Vagina (tissue), 2 donors: Measurements from ENCODE around the gene PARP6. TPM values are rescaled to one million over a fixed set of nuclear protein-coding genes. Genes with fewer than 3 reads are reported as not detected.

ENCODE experiments used
- DNase-seq, 2 donors: peaks; one replicate each; pipeline ENCODE4 v3.0.0-alpha.2; 2017; ENCODE audit errors: extremely low spot score in 2 of 2
- H3K27ac ChIP-seq: fragments of 200-600 bp; sonication (generic); one replicate; pipeline ENCODE4 v1.5.1; 2019
- H3K27me3 ChIP-seq: fragments of 200-600 bp; sonication (generic); one replicate; pipeline ENCODE4 v1.5.1; 2019
- H3K36me3 ChIP-seq, 2 donors: fragments of 200-600 bp; sonication (generic); one replicate each; pipeline ENCODE4 v1.5.1; 2017 to 2019
- H3K4me1 ChIP-seq: fragments of 200-600 bp; sonication (generic); one replicate; pipeline ENCODE4 v1.5.1; 2019
- H3K4me3 ChIP-seq, 2 donors: fragments of 200-600 bp; sonication (generic); 1 replicate in 1 of 2; 2 replicates in 1 of 2; pipeline ENCODE4 v1.5.1; 2016 to 2019
- H3K9me3 ChIP-seq: fragments of 200-600 bp; sonication (generic); one replicate; pipeline ENCODE4 v1.5.1; 2019
- CTCF ChIP-seq, 3 experiments: fragments of 450-650 bp in 2 of 3; fragments of 200-600 bp in 1 of 3; sonication (generic) in 1 of 3; IDR thresholded peaks; one replicate each; pipeline ENCODE4 v1.5.1; 2017 to 2019; ENCODE audit warnings: antibody characterized with exemption in 3 of 3, mild to moderate bottlenecking in 2 of 3, moderate library complexity in 2 of 3
- POLR2A ChIP-seq, 2 donors: fragments of 450-650 bp; IDR thresholded peaks; one replicate each; pipeline ENCODE4 v1.6.1; 2017; ENCODE audit warnings: antibody characterized with exemption in 2 of 2, mild to moderate bottlenecking in 2 of 2, moderate library complexity in 2 of 2
- POLR2AphosphoS5 ChIP-seq, 2 donors: sonication (generic); formaldehyde crosslinking; IDR thresholded peaks; one replicate each; pipeline ENCODE4 v1.9.0; 2017; ENCODE audit warnings: antibody characterized with exemption in 2 of 2, mild to moderate bottlenecking in 2 of 2, low read depth in 1 of 2; ENCODE audit not compliant: insufficient read depth in 1 of 2
- intact Hi-C: fragments of 100-400 bp; cut with DNase I; formaldehyde crosslinking; loops from one replicate; pipeline ENCODE4 v1.15.1; 2023
- total RNA-seq: library from RNA; depleted of rRNA; stranded (reverse); fragments of >200 nt; gene quantifications from one replicate; pipeline ENCODE4 v1.2.3, GENCODE V29; 2016

PARP6 gene
- total RNA-seq, 1 donor from 2014 or later: 62.6 TPM

GRCh38 chr15:72306211-72306785, 33.9 kb upstream of the PARP6 start:
- no peaks in the 10 kb centered on the region for H3K4me1 ChIP-seq
- TF ChIP-seq POLR2A (IDR thresholded peaks at IDR 0.05) (no peak), POLR2AphosphoS5 (IDR thresholded peaks at IDR 0.05; ENCODE audit: insufficient read depth in 1 of 2, low read depth in 1 of 2) (no peak)
- H3K36me3 ChIP-seq: no peaks in the 10 kb centered on the region
- H3K4me3 ChIP-seq: no peak overlapping the region
- H3K27ac ChIP-seq: no peak overlapping the region
- intact Hi-C loops: no loop called here
- no peak for DNase-seq
- H3K9me3 ChIP-seq: no peaks in the 10 kb centered on the region
- H3K27me3 ChIP-seq: no peaks in the 10 kb centered on the region

GRCh38 chr15:72304596-72304995, 32.2 kb upstream of the PARP6 start:
- TF ChIP-seq POLR2AphosphoS5 (IDR thresholded peaks at IDR 0.05; ENCODE audit: insufficient read depth in 1 of 2, low read depth in 1 of 2): no peak
- no peak for TF ChIP-seq POLR2A (IDR thresholded peaks at IDR 0.05)
- no peak for TF ChIP-seq CTCF (IDR thresholded peaks at IDR 0.05)
- H3K9me3 ChIP-seq: no peaks in the 10 kb centered on the region
- no peak overlapping the region for H3K27ac ChIP-seq
- H3K4me3 ChIP-seq: no peak overlapping the region
- intact Hi-C loops: no loop called here
- no peak for DNase-seq
- no peaks in the 10 kb centered on the region for H3K4me1 ChIP-seq
- H3K27me3 ChIP-seq: no peaks in the 10 kb centered on the region
- H3K36me3 ChIP-seq: no peaks in the 10 kb centered on the region

- H3K4me1 ChIP-seq: no peaks in the 10 kb centered on the region
- no peak for TF ChIP-seq POLR2AphosphoS5 (IDR thresholded peaks at IDR 0.05; ENCODE audit: insufficient read depth in 1 of 2, low read depth in 1 of 2)
- no peak for TF ChIP-seq POLR2A (IDR thresholded peaks at IDR 0.05)
- no peak for TF ChIP-seq CTCF (IDR thresholded peaks at IDR 0.05)
- intact Hi-C loops: no loop called here
- H3K27ac ChIP-seq: no peak overlapping the region
- DNase-seq: no peak
- H3K9me3 ChIP-seq: no peaks in the 10 kb centered on the region
- H3K36me3 ChIP-seq: no peaks in the 10 kb centered on the region
- H3K4me3 ChIP-seq: no peak overlapping the region
- no peaks in the 10 kb centered on the region for H3K27me3 ChIP-seq
These were observed 30.6 kb upstream of the PARP6 start for GRCh38 chr15:72302955-72303354.

GRCh38 chr15:72289597-72290325, 17.4 kb upstream of the PARP6 start:
- H3K9me3 ChIP-seq: no peaks in the 10 kb centered on the region
- H3K27ac ChIP-seq: no peak overlapping the region
- intact Hi-C loops: no loop called here
- H3K27me3 ChIP-seq: no peaks in the 10 kb centered on the region
- H3K36me3 ChIP-seq: no peaks in the 10 kb centered on the region
- no peaks in the 10 kb centered on the region for H3K4me1 ChIP-seq
- no peak for DNase-seq
- TF ChIP-seq POLR2A (IDR thresholded peaks at IDR 0.05) (no peak), CTCF (IDR thresholded peaks at IDR 0.05) (no peak), POLR2AphosphoS5 (IDR thresholded peaks at IDR 0.05; ENCODE audit: insufficient read depth in 1 of 2, low read depth in 1 of 2) (no peak)
- no peak overlapping the region for H3K4me3 ChIP-seq

GRCh38 chr15:72288796-72289596, 16.6 kb upstream of the PARP6 start:
- Histone ChIP-seq H3K4me3 (no peak overlapping the region), H3K36me3 (no peaks in the 10 kb centered on the region), H3K9me3 (no peaks in the 10 kb centered on the region), H3K27me3 (no peaks in the 10 kb centered on the region), H3K27ac (no peak overlapping the region), H3K4me1 (no peaks in the 10 kb centered on the region)
- no peak for DNase-seq
- TF ChIP-seq POLR2AphosphoS5 (IDR thresholded peaks at IDR 0.05; ENCODE audit: insufficient read depth in 1 of 2, low read depth in 1 of 2) (no peak), CTCF (IDR thresholded peaks at IDR 0.05) (no peak), POLR2A (IDR thresholded peaks at IDR 0.05) (no peak)
- intact Hi-C loops: no loop called here
